GM21526 (cell line): ENCODE results near the gene SLC35A2.
A peak's percentile ranks its signal among the peaks of the same experiment; 100 is the strongest.
"Not testable (repeated sequence)": the region's sequence is repeated elsewhere in the genome, so short reads cannot be mapped to it uniquely, and the experiment has no call there.

Source experiments
- ATAC-seq: cut with Tn5 transposase; IDR thresholded peaks from one replicate; pipeline ENCODE4 v1.9.1; 2021; ENCODE audit warnings: moderate library complexity; ENCODE audit not compliant: unreplicated experiment, low FRiP score

SLC35A2 gene

DNA sequence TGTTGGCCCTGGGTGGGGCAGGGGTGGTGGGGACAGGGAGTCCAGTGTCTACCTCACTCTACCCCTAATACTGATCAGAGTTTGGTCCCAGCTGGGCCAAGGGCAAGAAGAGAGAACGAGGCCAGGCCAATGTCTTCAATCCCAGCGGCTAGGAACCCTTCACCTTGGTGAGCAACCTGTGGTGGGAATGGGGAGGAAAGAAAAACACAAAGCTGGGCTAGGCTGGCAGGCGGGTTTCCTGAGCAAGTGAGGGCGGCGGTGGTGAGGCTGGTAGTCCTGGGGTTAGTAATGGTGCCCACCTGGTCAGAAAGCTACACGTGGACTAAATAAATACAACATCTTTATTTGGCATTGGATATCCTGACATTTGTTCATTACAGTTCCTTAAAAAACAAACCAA, 8.2 kb downstream of the SLC35A2 start:
- no peak for ATAC-seq

DNA sequence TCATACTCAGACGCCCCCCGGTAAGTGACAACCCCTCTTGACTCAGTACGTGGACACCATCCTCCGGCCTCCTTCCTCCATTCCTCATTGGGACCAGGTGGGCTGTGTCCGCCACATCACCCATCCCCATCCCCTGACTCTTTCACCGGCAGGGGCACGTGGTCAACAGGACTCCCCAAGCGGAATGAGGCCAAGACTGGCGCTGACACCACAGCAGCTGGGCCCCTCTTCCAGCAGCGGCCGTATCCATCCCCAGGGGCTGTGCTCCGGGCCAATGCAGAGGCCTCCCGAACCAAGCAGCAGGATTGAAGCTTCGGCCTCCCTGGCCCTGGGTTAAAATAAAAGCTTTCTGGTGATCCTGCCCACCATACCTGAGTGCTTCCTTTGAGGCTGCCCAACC, 8.7 kb downstream of the SLC35A2 start:
- ATAC-seq, result no peak

DNA sequence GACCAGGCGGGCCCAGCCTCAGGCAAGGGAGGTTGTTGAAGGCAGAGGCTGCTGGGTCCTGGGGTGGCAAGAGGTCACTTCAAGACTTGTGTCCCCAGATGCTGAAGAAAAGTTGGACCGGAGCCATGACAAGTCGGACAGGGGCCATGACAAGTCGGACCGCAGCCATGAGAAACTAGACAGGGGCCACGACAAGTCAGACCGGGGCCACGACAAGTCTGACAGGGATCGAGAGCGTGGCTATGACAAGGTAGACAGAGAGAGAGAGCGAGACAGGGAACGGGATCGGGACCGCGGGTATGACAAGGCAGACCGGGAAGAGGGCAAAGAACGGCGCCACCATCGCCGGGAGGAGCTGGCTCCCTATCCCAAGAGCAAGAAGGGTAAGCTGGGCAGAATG, 9.3 kb downstream of the SLC35A2 start:
- no peak for ATAC-seq

DNA sequence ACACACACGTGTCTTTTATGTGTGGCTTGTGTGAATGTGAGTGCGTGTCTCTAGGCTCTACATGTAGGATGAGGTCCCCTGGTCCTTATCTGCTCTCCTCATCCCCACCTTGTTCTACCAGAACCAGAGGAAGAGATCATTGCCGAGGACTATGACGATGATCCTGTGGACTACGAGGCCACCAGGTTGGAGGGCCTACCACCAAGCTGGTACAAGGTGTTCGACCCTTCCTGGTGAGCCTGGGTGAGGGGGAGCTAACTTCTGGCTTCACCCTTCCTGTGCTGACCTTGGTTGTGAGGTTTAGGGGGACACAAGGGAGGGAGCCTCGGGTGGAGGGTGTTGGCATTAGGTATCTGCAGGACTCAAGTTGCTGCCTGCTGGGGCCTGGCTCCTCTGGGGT, 10.4 kb downstream of the SLC35A2 start:
- ATAC-seq, result no peak

DNA sequence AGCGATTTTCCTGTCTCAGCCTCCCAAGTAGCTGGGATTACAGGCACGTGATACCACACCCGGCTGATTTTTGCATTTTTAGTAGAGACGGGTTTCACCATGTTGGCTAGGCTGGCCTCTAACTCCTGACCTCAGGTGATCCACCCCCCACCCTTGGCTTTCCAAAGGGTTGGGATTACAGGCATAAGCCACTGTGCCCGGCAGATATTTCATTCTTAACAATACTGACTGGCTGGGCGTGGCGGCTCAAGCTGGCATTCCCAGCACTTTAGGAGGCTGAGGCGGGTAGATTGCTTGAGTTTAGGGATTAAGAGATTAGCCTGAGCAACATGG, 12.4 kb downstream of the SLC35A2 start:
- ATAC-seq, result no peak

DNA sequence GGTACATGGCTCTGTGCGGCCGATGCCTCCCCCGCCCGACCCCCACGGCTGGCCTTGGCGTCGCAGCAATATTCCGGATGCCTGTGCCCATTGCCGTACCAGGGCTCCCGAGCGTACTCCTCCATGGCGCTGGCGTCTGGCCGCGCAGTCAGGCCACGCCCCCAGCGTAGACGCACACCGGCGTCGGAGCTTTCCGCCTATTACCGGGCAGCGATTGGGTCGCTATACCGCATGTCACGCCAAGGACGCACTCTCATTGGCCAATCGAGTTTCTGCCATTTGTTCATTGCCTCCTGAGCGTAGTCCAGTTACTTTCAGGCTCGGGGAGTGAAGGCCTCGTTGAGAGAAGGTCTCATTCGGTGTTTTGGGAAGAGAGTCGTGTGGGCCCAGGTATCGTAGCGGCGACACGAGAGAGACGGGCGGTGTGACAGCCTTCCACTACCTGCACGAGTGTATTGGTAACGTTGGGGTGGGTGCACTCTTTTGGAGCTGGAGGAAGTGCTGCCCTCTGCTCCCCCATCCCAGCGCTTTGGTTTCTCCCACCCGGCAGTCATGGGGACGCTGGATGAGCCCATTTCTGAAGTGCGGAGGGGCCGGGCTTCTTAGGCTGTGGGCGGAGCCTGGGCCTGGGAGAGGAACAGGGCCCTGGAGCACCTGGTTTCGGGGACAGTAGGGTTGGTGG, 13.7 kb downstream of the SLC35A2 start, which contains the start of the genes PQBP1 and TIMM17B:
Gene PQBP1 (plus strand): TSS at position 306 of the 682 bp plus-strand sequence. CDS start 580 bp downstream, outside the sequence.
Gene TIMM17B (minus strand): TSS at position 144 of the 682 bp plus-strand sequence. CDS start 19 bp downstream, at position 125.
- ATAC-seq, result peak; percentile 69

DNA sequence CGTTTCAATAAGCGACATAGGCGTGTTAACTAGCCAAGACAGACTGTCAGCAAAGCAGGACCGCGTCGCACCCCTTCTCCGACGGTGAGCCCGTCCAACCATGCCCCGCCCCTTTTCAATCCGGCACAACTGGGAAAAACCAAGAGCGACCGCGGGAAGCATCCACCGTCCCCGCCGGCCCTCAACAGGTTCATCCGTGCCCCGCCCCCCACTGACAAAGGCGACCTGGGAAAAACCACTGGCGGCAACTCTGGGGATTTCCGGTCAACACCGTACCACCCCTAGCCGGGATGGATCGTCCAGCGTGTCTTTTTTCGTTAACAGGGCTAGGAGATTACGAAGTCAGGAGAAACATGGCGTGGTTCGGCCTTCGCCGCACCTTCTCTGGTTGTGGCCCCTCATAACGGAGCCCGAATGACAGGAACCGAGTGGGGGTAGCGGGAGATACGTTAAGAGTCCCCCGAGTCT, 14.3 kb downstream of the SLC35A2 start:
- no peak for ATAC-seq

DNA sequence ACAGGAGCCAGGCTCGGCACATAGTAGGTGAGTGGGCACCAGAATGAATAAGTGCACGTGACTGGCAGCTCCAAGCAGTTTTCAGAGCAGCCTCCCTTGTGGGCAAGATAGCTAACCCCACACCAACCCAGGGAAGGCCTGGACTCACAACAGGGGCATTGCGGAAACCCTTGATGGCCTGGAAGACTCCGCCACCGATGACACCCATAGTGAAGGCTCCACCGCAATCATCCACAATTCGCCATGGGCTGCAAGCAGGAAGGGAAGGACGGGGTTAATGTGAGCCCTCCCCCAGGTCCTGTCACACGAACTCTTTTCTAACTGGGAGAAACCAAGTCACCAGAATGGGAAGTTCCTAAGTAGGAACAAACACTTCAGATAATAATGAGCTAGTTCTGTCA, 14.8 kb downstream of the SLC35A2 start:
- no peak for ATAC-seq

DNA sequence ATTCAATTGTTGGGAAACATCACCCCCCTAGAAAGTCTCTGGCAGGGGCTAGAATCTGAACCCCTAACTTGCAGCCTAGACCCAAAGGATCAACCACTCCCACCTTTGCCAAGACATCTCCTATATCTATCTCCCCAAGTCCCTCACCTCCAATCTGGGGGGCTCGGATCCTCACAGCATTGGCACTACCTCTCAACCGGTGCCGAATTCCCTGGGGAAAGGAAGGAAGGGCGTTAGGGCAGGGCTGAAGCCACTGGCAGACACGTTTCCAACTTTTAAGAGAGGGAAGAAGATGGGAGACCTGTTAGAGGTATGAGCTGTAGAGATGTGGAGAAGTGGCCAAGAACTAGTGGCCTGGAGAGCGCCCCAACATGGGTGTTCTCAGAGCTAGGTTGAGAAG, 16.6 kb downstream of the SLC35A2 start:
- ATAC-seq, result no peak

DNA sequence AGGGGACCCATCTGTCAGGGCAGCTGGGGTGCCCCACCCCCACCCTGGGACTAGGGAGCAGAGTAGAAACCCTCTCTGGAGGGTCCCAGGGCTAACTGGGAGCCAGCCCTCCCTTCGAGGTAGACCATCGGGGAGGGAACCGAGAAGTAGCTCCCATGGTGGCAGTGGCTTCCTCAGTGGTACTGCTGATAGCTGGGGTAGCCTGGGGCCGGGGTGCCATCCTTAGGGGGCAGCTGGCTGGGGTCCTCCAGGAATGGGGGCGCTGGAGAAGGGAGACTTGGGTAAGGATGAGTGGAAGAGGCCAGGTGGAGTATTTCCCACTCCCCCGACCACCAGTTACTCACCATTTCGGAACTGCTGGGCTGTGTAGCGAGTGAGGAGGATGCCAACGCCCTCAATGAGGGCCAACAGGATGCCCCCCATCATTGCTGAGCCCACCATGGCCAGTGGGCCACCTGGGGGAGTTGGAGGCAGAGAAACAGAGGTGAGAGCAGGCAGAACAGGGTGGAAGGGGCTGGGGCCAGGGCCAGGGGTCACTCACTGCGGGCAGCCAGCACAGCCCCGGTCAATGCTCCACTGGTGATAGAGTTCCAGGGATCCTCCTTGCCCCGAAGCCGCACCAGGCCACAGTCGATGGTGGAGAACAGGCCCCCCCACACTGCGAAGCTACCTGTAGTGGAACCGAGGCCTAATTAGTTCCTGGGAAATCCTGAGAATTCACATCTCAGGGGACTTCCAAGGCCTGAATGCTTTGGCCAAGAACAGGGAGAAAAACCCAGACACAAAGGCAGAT, 17.7 kb downstream of the SLC35A2 start:
- ATAC-seq, result no peak

DNA sequence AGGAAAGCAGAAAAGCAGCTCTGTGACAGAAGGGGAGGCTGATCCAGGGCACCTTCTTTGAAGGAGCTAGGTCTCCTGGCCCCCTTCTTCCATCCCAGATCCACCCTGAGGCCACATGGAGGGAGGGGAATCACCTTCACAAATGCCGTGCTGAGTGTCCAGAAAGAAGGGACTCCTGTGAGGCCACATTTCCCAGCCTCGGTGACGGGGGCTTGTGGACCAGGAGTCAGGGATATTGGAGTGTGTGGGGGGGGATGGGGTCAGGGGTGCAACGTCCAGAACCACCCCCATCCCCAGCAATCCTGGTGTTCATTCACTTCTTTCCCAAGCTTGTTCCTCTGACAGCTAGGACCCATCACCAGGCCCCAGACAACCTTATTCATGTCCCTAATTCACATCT, 18.6 kb downstream of the SLC35A2 start:
- no peak for ATAC-seq

DNA sequence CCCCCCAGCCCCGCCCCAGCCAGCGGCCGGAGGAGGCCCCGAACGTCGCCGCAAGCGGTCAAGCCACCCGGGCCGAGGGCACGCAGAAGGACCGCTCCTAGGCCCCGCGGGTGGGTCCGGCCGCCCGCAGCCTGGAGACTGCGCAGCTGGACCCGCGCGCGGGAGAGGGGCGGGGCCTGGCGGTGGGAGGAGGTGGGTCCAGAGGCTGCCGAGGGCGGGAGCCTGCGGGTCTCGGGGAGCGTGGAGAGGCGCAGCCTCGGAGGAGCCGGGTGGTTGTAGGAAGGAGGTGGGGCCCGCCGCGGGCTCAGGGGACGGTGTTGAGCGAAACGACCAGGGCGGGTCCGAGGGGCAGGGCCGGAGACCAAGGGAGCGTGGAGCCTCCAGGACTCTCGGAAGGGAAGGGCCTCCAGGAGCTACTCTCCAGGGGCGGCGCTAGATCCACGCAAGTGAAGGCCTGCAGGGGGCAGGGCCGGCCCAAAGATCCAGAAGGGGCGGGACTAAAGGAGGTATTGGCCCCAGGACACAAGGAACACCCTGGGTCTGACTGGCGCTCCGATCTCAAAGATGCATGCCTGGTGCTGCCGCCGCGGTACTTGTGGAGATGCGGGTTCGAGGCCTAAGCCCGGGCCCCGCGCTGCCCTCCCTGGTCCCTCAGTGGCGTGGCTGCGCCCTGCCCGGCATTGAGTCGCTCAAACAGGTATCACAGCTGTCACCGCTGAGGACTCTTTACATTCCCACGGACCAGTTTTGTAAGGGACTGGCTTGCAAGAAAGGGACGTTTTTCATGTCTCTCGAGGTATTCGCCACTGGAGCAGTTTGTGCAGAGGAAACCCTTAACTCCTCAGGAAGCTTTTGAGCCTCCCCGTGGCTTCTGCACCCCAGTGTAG, 19.8 kb downstream of the SLC35A2 start:
- ATAC-seq, result peak; percentile 68

DNA sequence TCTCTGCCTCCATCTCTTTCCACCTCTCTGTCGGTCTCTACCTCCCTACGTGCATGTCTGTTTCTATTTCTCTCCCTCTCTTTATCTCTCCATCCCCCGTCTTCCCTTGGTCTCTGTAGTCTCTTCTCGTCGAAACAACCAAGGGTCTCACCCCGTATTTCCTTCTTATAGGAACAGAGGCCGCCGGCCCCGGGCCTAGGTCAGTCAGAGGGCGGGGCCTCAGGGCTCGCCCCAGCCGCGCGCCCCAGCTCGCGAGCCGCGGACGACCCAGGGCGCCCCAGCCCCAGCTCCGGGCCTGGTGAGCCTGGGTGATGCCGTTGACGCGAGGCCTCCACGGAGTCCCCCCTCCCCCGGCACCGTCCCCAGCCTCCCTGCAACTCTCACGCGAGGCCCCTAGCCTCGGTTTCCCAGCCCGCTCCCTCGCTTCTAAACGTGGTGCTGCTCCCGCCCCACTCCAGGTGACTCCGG, 20.5 kb downstream of the SLC35A2 start:
- ATAC-seq, result peak; percentile 27

DNA sequence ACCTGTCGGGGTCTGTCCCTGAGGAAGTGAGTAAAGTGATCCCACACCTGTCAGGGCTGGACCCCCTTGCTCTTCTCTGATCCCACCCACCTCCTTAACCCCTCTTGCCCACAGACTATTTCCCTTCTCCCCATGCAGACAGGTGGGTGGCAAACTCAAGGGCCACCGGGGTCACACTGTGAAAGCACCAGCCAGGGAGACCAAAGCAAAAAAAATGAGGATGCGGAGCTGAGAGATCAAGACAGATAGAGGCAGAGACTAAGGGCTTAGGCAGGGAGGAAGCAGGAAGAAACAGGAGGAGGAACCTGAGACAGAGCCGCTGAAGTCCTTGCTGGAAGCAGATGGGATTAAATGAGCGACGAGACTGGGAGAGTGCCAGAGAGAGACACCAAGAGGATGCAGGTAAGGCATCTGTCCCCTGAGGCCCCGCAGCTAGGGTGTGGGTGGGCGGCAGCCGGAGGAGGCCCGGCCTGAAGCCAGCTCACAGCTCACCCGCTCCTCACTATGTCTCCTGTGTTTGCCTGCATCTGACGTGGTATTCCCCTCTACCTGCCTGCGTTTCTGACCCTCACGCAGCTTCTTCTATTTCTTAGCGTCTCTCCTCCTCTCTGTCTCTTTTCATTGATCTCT, 21.0 kb downstream of the SLC35A2 start:
- ATAC-seq, result no peak

DNA sequence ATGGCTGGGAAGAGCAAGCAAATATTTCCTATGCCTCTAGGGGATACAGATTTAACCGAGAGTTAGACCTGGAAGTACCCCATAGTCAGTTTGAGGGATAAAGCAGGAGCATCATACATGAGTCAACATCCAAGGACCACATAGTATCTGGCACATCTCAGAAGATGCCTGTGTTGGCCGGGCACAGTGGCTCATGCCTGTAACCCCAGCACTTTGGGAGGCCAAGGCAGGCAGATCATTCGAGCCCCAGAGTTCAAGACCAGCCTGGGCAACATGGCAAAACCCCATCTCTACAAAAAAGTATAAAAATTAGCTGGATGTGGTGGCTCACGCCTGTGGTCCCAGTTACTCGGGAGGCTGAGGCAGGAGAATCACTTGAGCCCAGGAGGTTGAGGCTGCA, 24.9 kb downstream of the SLC35A2 start:
- ATAC-seq, result not testable (repeated sequence)

DNA sequence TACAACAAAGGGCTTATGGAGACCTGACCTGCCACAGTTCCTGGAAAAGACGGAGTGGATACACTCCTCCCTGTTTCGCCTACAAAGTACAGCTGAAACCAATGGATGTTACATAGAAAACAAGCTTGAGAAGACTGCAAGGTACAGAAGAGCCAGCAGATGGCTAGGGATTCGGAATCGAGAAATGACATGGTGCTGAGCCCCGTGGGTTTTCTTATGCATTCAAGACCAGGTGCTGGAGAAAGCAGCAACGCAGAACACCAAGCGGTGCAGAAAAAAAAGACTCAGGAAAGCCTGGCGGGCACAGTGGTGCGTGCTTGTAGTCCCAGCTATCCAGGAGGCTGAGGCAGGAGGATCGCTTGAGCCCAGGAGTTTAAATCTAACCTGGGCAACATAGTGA, 27.7 kb downstream of the SLC35A2 start:
- ATAC-seq, result no peak

DNA sequence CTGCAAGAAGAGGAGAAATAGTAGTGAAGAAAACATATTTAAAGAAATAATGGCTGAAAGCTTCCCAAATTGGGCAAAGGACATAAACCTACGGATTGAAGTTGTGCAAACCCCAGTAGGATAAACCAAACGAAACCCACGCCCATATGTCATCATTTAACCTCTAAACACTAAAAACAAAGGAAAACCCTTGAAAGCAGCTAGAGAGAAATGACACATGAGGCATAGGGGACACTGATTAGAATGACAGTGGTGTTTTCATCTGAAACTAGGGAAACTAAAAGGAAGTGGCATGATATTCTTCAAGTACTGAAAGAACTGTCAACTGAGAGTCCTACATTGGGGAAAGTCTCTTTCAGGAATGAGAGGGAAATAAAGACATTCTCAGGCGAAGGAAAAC, 34.5 kb downstream of the SLC35A2 start:
- not testable (repeated sequence) for ATAC-seq

DNA sequence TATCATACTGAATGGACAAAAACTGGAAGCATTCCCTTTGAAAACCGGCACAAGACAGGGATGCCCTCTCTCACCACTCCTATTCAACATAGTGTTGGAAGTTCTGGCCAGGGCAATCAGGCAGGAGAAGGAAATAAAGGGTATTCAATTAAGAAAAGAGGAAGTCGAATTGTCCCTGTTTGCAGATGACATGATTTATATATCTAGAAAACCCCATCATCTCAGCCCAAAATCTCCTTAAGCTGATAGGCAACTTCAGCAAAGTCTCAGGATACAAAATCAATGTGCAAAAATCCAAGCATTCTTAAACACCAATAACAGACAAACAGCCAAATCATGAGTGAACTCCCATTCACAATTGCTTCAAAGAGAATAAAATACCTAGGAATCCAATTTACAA, 39.4 kb downstream of the SLC35A2 start:
- not testable (repeated sequence) for ATAC-seq

DNA sequence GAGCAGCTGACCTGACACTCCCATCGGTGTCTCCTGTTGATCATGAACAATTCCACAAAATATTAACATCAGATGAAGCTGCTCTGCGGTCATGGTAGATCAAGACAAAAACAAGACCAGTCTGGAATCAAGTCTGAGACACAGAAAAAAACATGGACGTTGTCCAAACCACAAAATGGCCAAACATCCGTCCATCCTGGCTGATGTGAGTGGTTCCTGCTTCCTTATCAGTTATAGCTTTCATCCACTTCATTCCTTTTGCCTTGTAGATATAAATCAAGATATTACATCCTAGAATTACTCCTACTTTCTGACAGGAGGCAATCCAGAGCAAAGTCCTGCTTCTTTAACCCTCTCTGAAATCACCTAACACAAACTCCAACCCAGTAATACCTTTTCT, 47.2 kb downstream of the SLC35A2 start:
- ATAC-seq, result no peak

DNA sequence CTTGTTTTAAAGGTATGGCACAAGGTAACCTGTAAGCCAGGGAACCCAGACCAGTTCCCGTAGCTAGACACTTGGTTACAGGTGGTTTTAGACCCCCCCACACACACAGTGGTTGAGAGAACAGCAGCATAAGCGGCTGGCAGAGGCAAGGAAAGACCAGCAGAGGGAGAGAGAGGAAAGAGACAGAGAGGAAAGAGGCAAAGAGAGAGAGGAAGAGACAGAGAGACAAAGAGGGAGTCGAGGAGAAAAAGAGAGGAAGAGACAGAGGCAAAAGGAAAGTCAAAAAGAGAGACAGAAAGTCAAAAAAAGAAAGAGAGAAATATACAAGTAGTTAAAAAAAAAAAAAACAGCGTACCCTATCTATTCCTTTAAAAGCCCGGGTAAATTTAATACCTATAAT, 56.5 kb downstream of the SLC35A2 start:
- ATAC-seq, result no peak
